Adrenal gland (tissue), 5 donors: ENCODE measurements around the gene EPRS1.

Experiments
- POLR2A ChIP-seq, 2 donors: fragments of 450-650 bp; IDR thresholded peaks; one replicate each; pipeline ENCODE4 v1.6.1; 2017; ENCODE audit warnings: antibody characterized with exemption in 2 of 2, mild to moderate bottlenecking in 2 of 2, moderate library complexity in 1 of 2
- TF ChIP-seq, protein P1 (sequence below), 6 experiments: fragments of 450-650 bp in 4 of 6; fragments of 200-600 bp in 2 of 6; sonication (generic) in 1 of 6; IDR thresholded peaks; 1 replicate in 5 of 6; 2 replicates in 1 of 6; pipeline versions ENCODE4 v1.5.1 to v1.8.0; 2016 to 2021; ENCODE audit warnings: antibody characterized with exemption in 6 of 6, mild to moderate bottlenecking in 2 of 6, moderate library complexity in 1 of 6
- donor health status: DM: no; HTN: no; CAD: no.

DNA sequence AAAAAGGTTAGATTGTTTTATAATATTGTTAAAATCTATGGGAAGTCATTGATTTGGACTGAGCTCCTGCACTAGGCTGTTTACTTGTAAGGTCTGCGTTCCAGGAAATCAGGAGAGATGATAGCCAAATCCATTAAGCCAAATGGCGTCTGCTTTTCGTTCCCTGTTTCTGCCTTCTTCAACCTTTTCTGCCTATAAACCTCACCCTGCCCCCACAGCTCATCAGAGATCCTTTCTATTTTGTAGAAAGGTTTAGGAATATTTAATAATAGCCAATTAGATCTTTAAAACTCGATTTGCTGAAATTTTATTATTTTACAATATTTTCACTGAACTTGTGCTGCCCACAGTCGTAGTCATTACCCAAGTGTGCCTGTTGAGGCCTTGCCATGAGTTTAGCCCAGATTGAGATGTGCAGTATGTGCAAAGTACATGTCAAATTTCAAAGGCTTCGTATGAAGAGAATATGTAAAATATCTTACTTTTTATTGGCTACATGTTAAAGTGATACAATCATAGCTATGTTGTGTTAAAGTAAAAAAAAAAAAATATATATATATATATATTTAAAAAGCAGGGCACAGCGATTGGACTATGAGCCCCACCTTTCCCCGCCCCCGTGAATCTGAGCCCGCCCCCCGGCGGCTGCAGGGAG, 47.2 kb upstream of the EPRS1 start:
- TF ChIP-seq POLR2A (IDR thresholded peaks at IDR 0.05): no peak
- TF ChIP-seq, protein P1, sequence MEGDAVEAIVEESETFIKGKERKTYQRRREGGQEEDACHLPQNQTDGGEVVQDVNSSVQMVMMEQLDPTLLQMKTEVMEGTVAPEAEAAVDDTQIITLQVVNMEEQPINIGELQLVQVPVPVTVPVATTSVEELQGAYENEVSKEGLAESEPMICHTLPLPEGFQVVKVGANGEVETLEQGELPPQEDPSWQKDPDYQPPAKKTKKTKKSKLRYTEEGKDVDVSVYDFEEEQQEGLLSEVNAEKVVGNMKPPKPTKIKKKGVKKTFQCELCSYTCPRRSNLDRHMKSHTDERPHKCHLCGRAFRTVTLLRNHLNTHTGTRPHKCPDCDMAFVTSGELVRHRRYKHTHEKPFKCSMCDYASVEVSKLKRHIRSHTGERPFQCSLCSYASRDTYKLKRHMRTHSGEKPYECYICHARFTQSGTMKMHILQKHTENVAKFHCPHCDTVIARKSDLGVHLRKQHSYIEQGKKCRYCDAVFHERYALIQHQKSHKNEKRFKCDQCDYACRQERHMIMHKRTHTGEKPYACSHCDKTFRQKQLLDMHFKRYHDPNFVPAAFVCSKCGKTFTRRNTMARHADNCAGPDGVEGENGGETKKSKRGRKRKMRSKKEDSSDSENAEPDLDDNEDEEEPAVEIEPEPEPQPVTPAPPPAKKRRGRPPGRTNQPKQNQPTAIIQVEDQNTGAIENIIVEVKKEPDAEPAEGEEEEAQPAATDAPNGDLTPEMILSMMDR (IDR thresholded peaks at IDR 0.05): no peak
